ENCODE measurements around the gene ROBO1. TPM values are rescaled to one million over a fixed set of nuclear protein-coding genes. Genes with fewer than 3 reads are reported as not detected.
"Not testable (repeated sequence)": the region's sequence is repeated elsewhere in the genome, so short reads cannot be mapped to it uniquely, and the experiment has no call there.

ROBO1 gene
- total RNA-seq, 3 donors from 2014 or later, result 12.7 to 50.7 (median 23.6) TPM

GRCh38 chr3:78683284-78683683 is 1084.5 kb downstream of the ROBO1 start:
- no peak for DNase-seq (ENCODE audit: low spot score in 2 of 2)
- TF ChIP-seq CTCF (IDR thresholded peaks at IDR 0.05) (no peak), POLR2AphosphoS5 (IDR thresholded peaks at IDR 0.05) (no peak), POLR2A (IDR thresholded peaks at IDR 0.05) (no peak)
- no peaks in the 10 kb centered on the region for H3K27me3 ChIP-seq
- no peaks in the 10 kb centered on the region for H3K4me1 ChIP-seq
- no peak overlapping the region for H3K4me3 ChIP-seq
- intact Hi-C loops (cut with DNase I; ENCODE audit: low total_unique reads), result no loop called here
- H3K27ac ChIP-seq, result no peak overlapping the region
- H3K36me3 ChIP-seq, result no peaks in the 10 kb centered on the region
- H3K9me3 ChIP-seq, result peaks cover 0 to 5% of the 10 kb centered on the region in 2 donors

GRCh38 chr3:78675119-78675805 is 1092.5 kb downstream of the ROBO1 start:
- DNase-seq (ENCODE audit: low spot score in 2 of 2); H3K36me3 ChIP-seq; H3K4me1 ChIP-seq; intact Hi-C loops (cut with DNase I; ENCODE audit: low total_unique reads); H3K27ac ChIP-seq; H3K4me3 ChIP-seq; H3K9me3 ChIP-seq; H3K27me3 ChIP-seq: not testable (repeated sequence)

GRCh38 chr3:78670746-78671145 is 1097.1 kb downstream of the ROBO1 start:
- Histone ChIP-seq H3K36me3 (no peaks in the 10 kb centered on the region), H3K4me1 (no peaks in the 10 kb centered on the region), H3K27me3 (no peaks in the 10 kb centered on the region), H3K4me3 (no peak overlapping the region), H3K27ac (no peak overlapping the region), H3K9me3 (no peaks in the 10 kb centered on the region)
- intact Hi-C loops (cut with DNase I; ENCODE audit: low total_unique reads), result no loop called here
- TF ChIP-seq POLR2AphosphoS5 (IDR thresholded peaks at IDR 0.05) (no peak), CTCF (IDR thresholded peaks at IDR 0.05) (no peak), POLR2A (IDR thresholded peaks at IDR 0.05) (no peak)
- no peak for DNase-seq (ENCODE audit: low spot score in 2 of 2)

- no peak overlapping the region for H3K27ac ChIP-seq
- intact Hi-C loops (cut with DNase I; ENCODE audit: low total_unique reads), result no loop called here
- DNase-seq (ENCODE audit: low spot score in 2 of 2), result no peak
- H3K4me1 ChIP-seq, result no peaks in the 10 kb centered on the region
- H3K27me3 ChIP-seq, result no peaks in the 10 kb centered on the region
- H3K9me3 ChIP-seq, result no peaks in the 10 kb centered on the region
- H3K4me3 ChIP-seq, result no peak overlapping the region
- no peaks in the 10 kb centered on the region for H3K36me3 ChIP-seq
- TF ChIP-seq CTCF (IDR thresholded peaks at IDR 0.05), result no peak
- no peak for TF ChIP-seq POLR2A (IDR thresholded peaks at IDR 0.05)
- TF ChIP-seq POLR2AphosphoS5 (IDR thresholded peaks at IDR 0.05), result no peak
Observed at GRCh38 chr3:78670094-78670493, 1097.7 kb downstream of the ROBO1 start.

GRCh38 chr3:78668302-78668701 is 1099.5 kb downstream of the ROBO1 start:
- Histone ChIP-seq H3K9me3 (no peaks in the 10 kb centered on the region), H3K4me1 (no peaks in the 10 kb centered on the region), H3K4me3 (no peak overlapping the region), H3K27me3 (no peaks in the 10 kb centered on the region), H3K36me3 (no peaks in the 10 kb centered on the region), H3K27ac (no peak overlapping the region)
- intact Hi-C loops (cut with DNase I; ENCODE audit: low total_unique reads), result no loop called here
- no peak for TF ChIP-seq CTCF (IDR thresholded peaks at IDR 0.05)
- TF ChIP-seq POLR2A (IDR thresholded peaks at IDR 0.05), result no peak
- no peak for TF ChIP-seq POLR2AphosphoS5 (IDR thresholded peaks at IDR 0.05)
- no peak for DNase-seq (ENCODE audit: low spot score in 2 of 2)

- H3K27ac ChIP-seq, result no peak overlapping the region
- intact Hi-C loops (cut with DNase I; ENCODE audit: low total_unique reads), result no loop called here
Observed at GRCh38 chr3:78666470-78666800, 1101.4 kb downstream of the ROBO1 start.

More at GRCh38 chr3:78666470-78666800, 1101.4 kb downstream of the ROBO1 start:
- no peak overlapping the region for H3K4me3 ChIP-seq
- no peaks in the 10 kb centered on the region for H3K27me3 ChIP-seq
- H3K9me3 ChIP-seq, result no peaks in the 10 kb centered on the region
- H3K36me3 ChIP-seq, result no peaks in the 10 kb centered on the region
- no peaks in the 10 kb centered on the region for H3K4me1 ChIP-seq
- no peak for DNase-seq (ENCODE audit: low spot score in 2 of 2)
- TF ChIP-seq CTCF (IDR thresholded peaks at IDR 0.05) (no peak), POLR2AphosphoS5 (IDR thresholded peaks at IDR 0.05) (no peak), POLR2A (IDR thresholded peaks at IDR 0.05) (no peak)
